ENCODE data around the gene EMP2.

- TF ChIP-seq CTCF (IDR thresholded peaks at IDR 0.05) (no peak), POLR2A (IDR thresholded peaks at IDR 0.05) (no peak)
Observed at GRCh38 chr16:10511829-10512228, 68.6 kb downstream of the EMP2 start.
